Retinal pigment epithelial cell (primary cell): Measurements from ENCODE around the gene TTC28.

Experiments used
- DNase-seq: peaks from one replicate; pipeline ENCODE4 v3.0.0-alpha.2; 2010; ENCODE audit warnings: low read depth
- H3K4me3 ChIP-seq: 2 replicates; pipeline ENCODE4 v1.5.1; 2011; ENCODE audit warnings: mild to moderate bottlenecking, low read length, control low read depth, moderate library complexity
- TF ChIP-seq, protein P1 (sequence below): conservative IDR thresholded peaks from 2 replicates; pipeline ENCODE4 v1.5.1; 2011; ENCODE audit warnings: low read depth, low read length, control low read depth, inconsistent platforms

Gene TTC28

DNA sequence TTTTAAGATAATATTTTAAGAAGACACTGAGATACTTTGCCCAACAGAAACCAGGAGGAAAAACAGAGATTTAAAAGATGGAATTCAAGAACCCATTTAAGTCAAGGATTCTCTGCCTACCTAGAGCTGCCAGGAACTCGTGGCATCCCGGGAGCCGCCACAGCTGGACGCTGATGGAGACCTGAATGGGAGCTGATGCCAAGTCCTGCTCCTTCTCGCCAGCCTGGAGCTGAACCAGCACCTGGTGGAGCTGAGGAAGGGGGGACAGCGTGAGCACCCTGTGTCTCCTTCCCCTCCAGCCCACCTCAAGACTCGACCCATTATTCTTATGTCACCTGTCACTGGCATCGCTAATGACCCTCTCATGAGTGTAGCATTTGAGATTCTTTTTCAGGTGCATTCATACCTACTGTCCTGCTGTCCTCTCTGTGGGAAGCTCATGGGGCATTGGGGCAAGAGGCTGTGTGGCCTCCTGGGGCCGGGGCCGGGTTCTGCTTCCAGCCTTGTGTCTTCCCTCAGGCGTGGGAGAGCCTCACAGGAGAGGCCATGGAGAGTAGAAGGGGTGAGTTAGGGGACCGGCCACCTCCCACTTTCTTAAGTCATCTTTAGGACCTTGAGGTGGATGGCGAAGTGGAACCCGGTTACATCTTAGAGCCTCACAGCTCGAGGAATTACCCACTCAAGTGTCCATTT, 689.7 kb downstream of the TTC28 start:
- no peak overlapping the region for H3K4me3 ChIP-seq
- DNase-seq: no peak
- TF ChIP-seq, protein P1, sequence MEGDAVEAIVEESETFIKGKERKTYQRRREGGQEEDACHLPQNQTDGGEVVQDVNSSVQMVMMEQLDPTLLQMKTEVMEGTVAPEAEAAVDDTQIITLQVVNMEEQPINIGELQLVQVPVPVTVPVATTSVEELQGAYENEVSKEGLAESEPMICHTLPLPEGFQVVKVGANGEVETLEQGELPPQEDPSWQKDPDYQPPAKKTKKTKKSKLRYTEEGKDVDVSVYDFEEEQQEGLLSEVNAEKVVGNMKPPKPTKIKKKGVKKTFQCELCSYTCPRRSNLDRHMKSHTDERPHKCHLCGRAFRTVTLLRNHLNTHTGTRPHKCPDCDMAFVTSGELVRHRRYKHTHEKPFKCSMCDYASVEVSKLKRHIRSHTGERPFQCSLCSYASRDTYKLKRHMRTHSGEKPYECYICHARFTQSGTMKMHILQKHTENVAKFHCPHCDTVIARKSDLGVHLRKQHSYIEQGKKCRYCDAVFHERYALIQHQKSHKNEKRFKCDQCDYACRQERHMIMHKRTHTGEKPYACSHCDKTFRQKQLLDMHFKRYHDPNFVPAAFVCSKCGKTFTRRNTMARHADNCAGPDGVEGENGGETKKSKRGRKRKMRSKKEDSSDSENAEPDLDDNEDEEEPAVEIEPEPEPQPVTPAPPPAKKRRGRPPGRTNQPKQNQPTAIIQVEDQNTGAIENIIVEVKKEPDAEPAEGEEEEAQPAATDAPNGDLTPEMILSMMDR: no peak

DNA sequence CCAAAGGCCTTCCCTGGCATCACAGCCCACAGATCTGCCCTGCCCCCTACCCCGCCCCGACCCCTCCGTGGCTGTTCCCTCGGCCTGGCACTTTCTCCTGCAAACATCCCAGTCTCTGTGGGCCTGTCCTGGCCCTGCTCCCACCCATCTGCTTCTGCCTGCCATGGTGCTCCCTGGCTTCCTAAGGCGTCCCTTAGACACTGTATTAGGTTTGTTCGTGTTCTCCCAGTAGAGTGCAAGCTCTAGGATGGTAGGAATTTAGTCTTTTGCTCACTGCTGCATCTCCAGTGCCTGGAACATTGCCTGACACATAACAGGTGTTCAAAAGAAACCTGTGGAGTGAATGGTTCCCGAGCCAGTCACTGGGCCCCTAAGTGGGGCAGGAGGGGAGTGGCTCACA, 690.9 kb downstream of the TTC28 start:
- TF ChIP-seq, protein P1: no peak
- no peak overlapping the region for H3K4me3 ChIP-seq
- no peak for DNase-seq

DNA sequence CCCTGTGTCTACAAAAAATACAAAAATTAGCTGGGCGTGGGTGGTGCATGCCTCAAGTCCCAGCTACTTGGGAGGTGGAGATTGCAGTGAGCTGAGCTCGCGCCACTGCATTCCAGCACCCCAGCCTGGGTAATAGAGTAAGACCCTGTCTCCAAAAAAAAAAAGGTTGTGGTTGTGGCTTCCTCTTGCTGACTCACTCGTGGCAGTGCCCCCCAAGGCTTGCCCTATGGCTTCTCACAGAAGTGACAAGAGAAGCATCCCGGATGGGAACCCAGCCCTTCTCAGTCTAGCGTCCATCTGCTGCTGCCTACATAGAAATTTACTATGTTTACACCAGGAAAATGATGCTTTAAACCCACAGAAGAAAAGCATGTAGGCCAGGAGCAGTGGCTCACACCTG, 692.1 kb downstream of the TTC28 start:
- no peak for DNase-seq
- TF ChIP-seq, protein P1: no peak
- no peak overlapping the region for H3K4me3 ChIP-seq

DNA sequence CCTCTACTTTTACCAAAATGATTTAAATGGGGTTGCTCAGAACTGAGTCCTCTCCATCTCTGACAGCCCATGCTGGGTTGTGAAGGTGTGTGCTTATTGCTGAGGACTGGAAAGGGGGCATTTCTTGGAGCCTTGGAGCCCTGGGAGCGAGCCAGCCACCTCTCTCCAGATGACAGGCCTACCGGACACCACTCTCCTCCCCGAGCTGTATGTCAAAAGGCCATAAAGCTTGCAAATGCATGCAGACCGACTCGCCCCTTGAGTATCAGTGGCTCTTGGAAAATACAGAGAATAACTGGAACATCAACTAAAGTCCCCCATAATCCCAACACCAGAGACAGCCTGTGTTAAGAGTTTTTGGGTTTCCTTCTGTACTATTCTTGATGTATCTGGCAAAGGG, 692.7 kb downstream of the TTC28 start:
- no peak overlapping the region for H3K4me3 ChIP-seq
- TF ChIP-seq, protein P1: no peak
- DNase-seq: no peak

DNA sequence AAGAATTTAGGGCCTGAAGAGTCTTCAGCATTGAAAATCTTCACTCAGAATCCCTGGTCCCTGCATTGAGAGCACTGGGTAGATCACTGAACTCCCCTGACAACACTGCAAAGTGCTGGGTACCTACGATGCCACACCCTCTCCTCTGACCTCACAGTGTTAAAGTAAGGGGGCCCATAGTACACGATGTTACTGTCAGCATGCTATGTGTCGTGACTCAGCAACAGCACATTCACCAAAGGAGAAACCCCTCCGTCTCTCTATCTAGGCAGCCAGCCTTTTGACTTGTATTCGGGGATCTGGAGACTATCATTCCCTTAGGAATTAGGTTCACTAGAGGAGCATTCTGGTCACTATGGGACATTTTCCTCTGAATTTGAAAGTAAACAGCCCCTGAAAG, 693.2 kb downstream of the TTC28 start:
- H3K4me3 ChIP-seq: no peak overlapping the region
- TF ChIP-seq, protein P1: no peak
- DNase-seq: no peak

DNA sequence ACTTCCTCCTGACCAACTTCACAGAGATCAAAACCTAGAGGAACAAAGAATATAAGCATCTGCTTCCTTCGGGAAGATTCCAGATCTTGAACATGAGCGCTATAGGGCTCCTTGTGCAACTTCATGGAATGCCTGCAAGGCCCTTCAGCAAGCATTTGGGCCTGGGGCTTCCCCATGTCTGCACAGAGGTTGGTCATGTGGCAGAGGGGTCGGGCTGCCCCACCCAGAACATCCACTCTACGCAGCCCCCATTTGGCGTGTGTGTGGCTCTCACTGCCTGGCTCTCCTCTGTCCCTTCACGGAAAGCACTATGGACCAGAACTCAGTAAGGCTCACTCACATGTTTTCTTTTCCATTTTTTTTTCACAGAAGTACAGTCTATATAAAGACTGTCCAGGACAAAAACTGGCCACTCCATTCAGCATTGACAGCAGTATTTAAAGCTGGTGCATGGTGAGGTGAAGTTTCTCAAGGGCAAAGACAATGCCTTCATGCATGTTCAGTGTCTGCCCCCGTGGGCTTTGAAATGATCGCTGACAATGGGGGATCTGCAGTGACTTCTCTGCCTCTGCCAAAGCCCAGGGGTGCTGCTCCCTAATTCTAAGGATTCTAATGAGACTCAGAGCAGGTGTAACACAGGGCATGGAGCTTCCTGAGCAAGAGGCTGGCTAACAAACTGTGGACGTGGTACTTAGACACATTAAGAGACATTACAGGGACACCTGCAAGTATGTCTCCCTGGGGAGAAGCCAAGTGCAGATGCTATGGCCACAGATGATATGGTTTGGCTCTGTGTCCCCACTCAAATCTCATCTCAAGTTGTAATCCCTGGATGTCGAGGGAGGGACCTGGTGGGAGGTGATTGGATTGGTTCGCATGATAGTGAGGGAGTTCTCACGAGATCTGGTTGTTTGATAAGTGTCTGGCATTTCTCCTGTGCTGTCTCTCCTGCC, 694.0 kb downstream of the TTC28 start:
- TF ChIP-seq, protein P1: no peak
- DNase-seq: no peak
- H3K4me3 ChIP-seq: no peak overlapping the region
